Natural killer cell (primary cell): Measurements from ENCODE around the gene THRAP3. TPM values are rescaled to one million over a fixed set of nuclear protein-coding genes. Genes with fewer than 3 reads are reported as not detected.

Experiments used
- ATAC-seq, 3 donors: fragments of 150-1000 bp in 2 of 3; fragments of 200-7000 bp in 1 of 3; cut with Tn5 transposase; 1 replicate in 1 of 3; 2 replicates in 2 of 3; pipeline ENCODE4 v1.10.0; 2021; ENCODE audit warnings: mild to moderate bottlenecking in 2 of 3, moderate library complexity in 2 of 3
- DNase-seq, 2 donors: peaks; one replicate each; pipeline versions ENCODE4 v3.0.0 to v3.0.0-alpha.2; 2013 to 2021; ENCODE audit warnings: mixed read lengths in 1 of 2
- H3K27ac ChIP-seq: one replicate; pipeline ENCODE4 v1.5.1; 2013; ENCODE audit warnings: mild to moderate bottlenecking, low read length
- H3K27me3 ChIP-seq: one replicate; pipeline ENCODE4 v1.6.1; 2013; ENCODE audit warnings: low read length; ENCODE audit not compliant: control insufficient read depth, insufficient read depth
- H3K36me3 ChIP-seq: one replicate; pipeline ENCODE4 v1.6.1; 2013; ENCODE audit warnings: low read length; ENCODE audit not compliant: control insufficient read depth, insufficient read depth
- H3K4me1 ChIP-seq: one replicate; pipeline ENCODE4 v1.6.1; 2013; ENCODE audit warnings: low read length; ENCODE audit not compliant: control insufficient read depth, insufficient read depth
- H3K4me3 ChIP-seq: one replicate; pipeline ENCODE4 v1.5.1; 2013; ENCODE audit warnings: low read length
- H3K9me3 ChIP-seq: one replicate; pipeline ENCODE4 v1.6.1; 2013; ENCODE audit warnings: low read length; ENCODE audit not compliant: control insufficient read depth, insufficient read depth
- H3K27ac Mint-ChIP-seq, 2 donors: one replicate each; pipeline ENCODE4 v1.8.0; 2022; ENCODE audit warnings: mild to moderate bottlenecking in 2 of 2, mixed read lengths in 2 of 2, moderate library complexity in 1 of 2
- H3K27me3 Mint-ChIP-seq, 2 donors: one replicate each; pipeline ENCODE4 v1.8.0; 2022; ENCODE audit warnings: low read depth in 2 of 2, mixed read lengths in 2 of 2
- H3K36me3 Mint-ChIP-seq: one replicate; pipeline ENCODE4 v1.8.0; 2022; ENCODE audit warnings: mixed read lengths
- H3K4me1 Mint-ChIP-seq, 2 donors: one replicate each; pipeline ENCODE4 v1.8.0; 2022; ENCODE audit warnings: mixed read lengths in 2 of 2
- H3K4me3 Mint-ChIP-seq: one replicate; pipeline ENCODE4 v1.8.0; 2022; ENCODE audit warnings: mild to moderate bottlenecking, moderate library complexity, mixed read lengths
- H3K9me3 Mint-ChIP-seq, 2 donors: one replicate each; pipeline ENCODE4 v1.8.0; 2022; ENCODE audit warnings: mixed read lengths in 2 of 2
- WGBS: methylation state at CpG from one replicate; pipeline ENCODE4 v1.1.7; 2013; ENCODE audit warnings: missing lambda C conversion rate; ENCODE audit not compliant: insufficient coverage; 5-methylcytosine and 5-hydroxymethylcytosine counted together
- intact Hi-C: fragments of 100-400 bp; cut with micrococcal nuclease; formaldehyde crosslinking; loops from one replicate; pipeline ENCODE4 v1.14.2; 2022
- total RNA-seq, 4 donors: library from RNA; stranded (reverse); fragments of 120-200 nt in 1 of 4; gene quantifications; one replicate each; pipeline versions ENCODE4 v1.2.3 to v1.2.4, GENCODE V29; 2013 to 2022
- TF ChIP-seq, protein P1 (sequence below): fragments of 200-600 bp; IDR thresholded peaks from one replicate; pipeline ENCODE4 v1.8.0; 2022; ENCODE audit warnings: antibody characterized with exemption

The THRAP3 gene
- total RNA-seq, 3 donors from 2014 or later (not counting 1 experiment from before 2014, with no cell fraction given) = 88.6 to 110 (median 97.4) TPM

DNA sequence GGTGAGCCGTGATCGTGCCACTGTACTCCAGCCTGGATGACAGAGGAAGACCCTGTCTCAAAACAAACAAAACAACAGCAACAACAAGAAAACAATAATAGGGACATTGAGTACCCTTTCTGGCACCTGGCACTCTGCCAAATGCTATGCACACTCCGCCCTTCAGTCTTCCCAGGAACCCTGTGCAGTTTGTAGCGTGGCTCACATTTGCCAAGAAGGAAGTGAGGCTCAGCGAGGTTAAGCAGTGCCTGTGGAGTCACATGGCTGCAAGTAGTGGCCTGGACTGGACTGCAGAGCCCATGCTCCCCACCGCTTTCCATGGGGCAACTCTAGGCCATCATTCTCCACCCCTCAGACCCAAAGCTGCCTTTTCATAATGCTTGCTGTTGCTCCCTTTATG lies 104.5 kb downstream of the THRAP3 start:
- no peaks in the 10 kb centered on the region for H3K27me3 ChIP-seq
- peaks cover 10% of the 10 kb centered on the region for H3K4me1 ChIP-seq
- ATAC-seq (no peak), DNase-seq (no peak)
- no peak overlapping the region for H3K4me3 ChIP-seq
- Mint-ChIP-seq H3K4me3 (no peak overlapping the region), H3K27ac (no peak overlapping the region), H3K9me3 (no peaks in the 10 kb centered on the region), H3K27me3 (peaks cover 0 to 7% of the 10 kb centered on the region in 2 donors), H3K4me1 (peaks cover 6 to 19% of the 10 kb centered on the region in 2 donors), H3K36me3 (no peaks in the 10 kb centered on the region)
- H3K9me3 ChIP-seq = no peaks in the 10 kb centered on the region
- intact Hi-C loops = no loop called here
- no peak overlapping the region for H3K27ac ChIP-seq
- H3K36me3 ChIP-seq = no peaks in the 10 kb centered on the region
- TF ChIP-seq, protein P1, sequence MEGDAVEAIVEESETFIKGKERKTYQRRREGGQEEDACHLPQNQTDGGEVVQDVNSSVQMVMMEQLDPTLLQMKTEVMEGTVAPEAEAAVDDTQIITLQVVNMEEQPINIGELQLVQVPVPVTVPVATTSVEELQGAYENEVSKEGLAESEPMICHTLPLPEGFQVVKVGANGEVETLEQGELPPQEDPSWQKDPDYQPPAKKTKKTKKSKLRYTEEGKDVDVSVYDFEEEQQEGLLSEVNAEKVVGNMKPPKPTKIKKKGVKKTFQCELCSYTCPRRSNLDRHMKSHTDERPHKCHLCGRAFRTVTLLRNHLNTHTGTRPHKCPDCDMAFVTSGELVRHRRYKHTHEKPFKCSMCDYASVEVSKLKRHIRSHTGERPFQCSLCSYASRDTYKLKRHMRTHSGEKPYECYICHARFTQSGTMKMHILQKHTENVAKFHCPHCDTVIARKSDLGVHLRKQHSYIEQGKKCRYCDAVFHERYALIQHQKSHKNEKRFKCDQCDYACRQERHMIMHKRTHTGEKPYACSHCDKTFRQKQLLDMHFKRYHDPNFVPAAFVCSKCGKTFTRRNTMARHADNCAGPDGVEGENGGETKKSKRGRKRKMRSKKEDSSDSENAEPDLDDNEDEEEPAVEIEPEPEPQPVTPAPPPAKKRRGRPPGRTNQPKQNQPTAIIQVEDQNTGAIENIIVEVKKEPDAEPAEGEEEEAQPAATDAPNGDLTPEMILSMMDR = no peak
- WGBS = 82% methylated on average over 6 of the region's 6 CpGs

DNA sequence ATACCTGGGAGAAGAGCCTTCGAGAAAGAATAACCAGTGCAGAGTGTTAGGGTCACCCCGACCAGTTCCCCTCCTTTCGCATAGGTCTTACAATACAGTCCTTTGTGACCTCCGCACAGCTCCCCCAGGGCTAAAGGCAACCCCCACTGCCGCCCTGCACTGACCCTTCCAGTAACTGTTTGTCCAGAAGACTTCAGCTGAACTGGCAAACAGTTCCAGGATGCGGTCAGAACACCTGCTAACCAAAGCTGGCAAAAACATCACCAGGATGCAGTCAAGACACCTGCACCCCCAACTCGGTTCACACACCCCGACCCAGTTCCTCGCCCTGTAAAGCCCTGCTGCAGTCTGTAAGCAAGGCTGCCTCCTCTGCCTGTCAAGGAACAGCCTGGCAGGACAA lies 105.6 kb downstream of the THRAP3 start:
- Mint-ChIP-seq H3K4me1 (peaks cover under 1 to 8% of the 10 kb centered on the region in 2 donors), H3K27ac (no peak overlapping the region)
- 84% methylated on average over 9 of the region's 9 CpGs for WGBS

DNA sequence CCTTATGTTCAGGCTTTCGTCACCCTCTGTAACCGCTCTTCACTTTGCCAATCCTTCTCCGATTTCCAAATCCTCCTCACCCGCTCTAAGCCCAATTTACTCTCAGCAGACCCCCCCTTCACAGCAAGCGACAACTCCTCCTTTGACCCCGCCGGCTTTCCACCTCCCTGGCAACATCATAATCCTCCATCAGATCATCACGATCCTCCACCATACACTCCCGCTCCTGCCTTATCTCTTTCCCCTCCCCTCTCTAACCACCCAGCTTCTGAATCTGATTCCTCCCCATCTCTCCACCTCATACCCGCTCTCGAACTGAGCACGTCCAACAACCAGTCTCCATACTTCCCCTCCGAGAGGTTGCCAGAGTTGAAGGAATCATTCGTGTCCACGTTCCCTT lies 106.7 kb downstream of the THRAP3 start:
- peaks cover 0 to 7% of the 10 kb centered on the region in 2 donors for H3K27me3 Mint-ChIP-seq
- no peak overlapping the region for H3K4me3 ChIP-seq
- no peaks in the 10 kb centered on the region for H3K9me3 ChIP-seq
- H3K36me3 ChIP-seq = no peaks in the 10 kb centered on the region
- no peak overlapping the region for H3K4me3 Mint-ChIP-seq
- intact Hi-C loops = no loop called here
- no peak overlapping the region for H3K27ac ChIP-seq
- H3K9me3 Mint-ChIP-seq = no peaks in the 10 kb centered on the region
- peaks cover 0 to 8% of the 10 kb centered on the region in 2 donors for H3K4me1 Mint-ChIP-seq
- 95% methylated on average over 15 of the region's 15 CpGs for WGBS
- no peak for DNase-seq
- H3K27me3 ChIP-seq = no peaks in the 10 kb centered on the region
- TF ChIP-seq, protein P1 = no peak
- no peaks in the 10 kb centered on the region for H3K36me3 Mint-ChIP-seq
- H3K27ac Mint-ChIP-seq = no peak overlapping the region
- no peak for ATAC-seq
- no peaks in the 10 kb centered on the region for H3K4me1 ChIP-seq

More for the DNA sequence above, 105.6 kb downstream of the THRAP3 start:
- TF ChIP-seq, protein P1 = no peak
- H3K36me3 Mint-ChIP-seq = no peaks in the 10 kb centered on the region
- H3K27me3 ChIP-seq = no peaks in the 10 kb centered on the region
- H3K27me3 Mint-ChIP-seq = peaks cover 0 to 7% of the 10 kb centered on the region in 2 donors
- H3K9me3 ChIP-seq = no peaks in the 10 kb centered on the region
- no peaks in the 10 kb centered on the region for H3K4me1 ChIP-seq
- H3K27ac ChIP-seq = no peak overlapping the region
- ATAC-seq (no peak), DNase-seq (no peak)
- H3K9me3 Mint-ChIP-seq = no peaks in the 10 kb centered on the region
- H3K4me3 Mint-ChIP-seq = no peak overlapping the region
- no peaks in the 10 kb centered on the region for H3K36me3 ChIP-seq
- intact Hi-C loops = no loop called here
- H3K4me3 ChIP-seq = no peak overlapping the region

DNA sequence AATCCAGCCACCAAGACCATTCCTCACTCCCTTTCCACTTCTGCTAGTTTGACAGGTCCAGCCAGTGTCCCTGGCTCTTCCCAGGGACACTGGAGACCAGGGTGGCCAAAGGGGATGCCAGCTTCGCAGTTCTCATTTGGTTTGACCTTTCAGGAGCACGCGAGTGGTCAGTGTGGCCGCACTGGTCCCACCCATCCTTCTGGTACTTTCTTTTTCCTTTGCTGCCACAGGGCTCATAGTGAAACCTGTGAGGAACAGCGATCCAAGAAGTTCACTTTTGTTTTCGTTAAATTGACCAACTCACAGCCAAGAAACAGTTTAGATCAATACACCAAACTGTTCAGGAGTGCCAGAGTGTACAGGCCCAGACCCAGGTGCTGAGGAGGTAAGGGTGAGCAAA lies 113.6 kb downstream of the THRAP3 start:
- TF ChIP-seq, protein P1 = no peak
- no peak overlapping the region for H3K4me3 ChIP-seq
- peaks cover 5% of the 10 kb centered on the region for H3K4me1 ChIP-seq
- H3K4me3 Mint-ChIP-seq = no peak overlapping the region
- no peaks in the 10 kb centered on the region for H3K27me3 Mint-ChIP-seq
- 79% methylated on average over 6 of the region's 6 CpGs for WGBS
- intact Hi-C loops = no loop called here
- ATAC-seq (no peak), DNase-seq (no peak)
- peak overlapping the region in 1 of 2 donors; percentile 59 for H3K27ac Mint-ChIP-seq
- H3K4me1 Mint-ChIP-seq = peaks cover 0 to 13% of the 10 kb centered on the region in 2 donors
- no peaks in the 10 kb centered on the region for H3K9me3 Mint-ChIP-seq
- H3K27ac ChIP-seq = no peak overlapping the region
- peaks cover 7% of the 10 kb centered on the region for H3K36me3 Mint-ChIP-seq
- peaks cover 4% of the 10 kb centered on the region for H3K36me3 ChIP-seq
- no peaks in the 10 kb centered on the region for H3K9me3 ChIP-seq
- no peaks in the 10 kb centered on the region for H3K27me3 ChIP-seq
